Activated naive CD4-positive, alpha-beta T cell treated with anti-CD3 and anti-CD28 coated beads, Interleukin-2, amount 50 U/mL, for 72 hours (primary cell): ENCODE measurements around the gene IRF9. TPM values are rescaled to one million over a fixed set of nuclear protein-coding genes. Genes with fewer than 3 reads are reported as not detected.

Experiments used
- ATAC-seq, 2 donors: fragments of 150-1000 bp; cut with Tn5 transposase; 2 replicates each; pipeline ENCODE4 v1.10.0; 2021; ENCODE audit warnings: mild to moderate bottlenecking in 2 of 2, moderate library complexity in 2 of 2
- DNase-seq, 2 donors: peaks; one replicate each; pipeline ENCODE4 v3.0.0; 2021 to 2022; ENCODE audit warnings: low spot score in 2 of 2
- H3K27ac Mint-ChIP-seq, 2 donors: one replicate each; pipeline ENCODE4 v1.8.0; 2022; ENCODE audit warnings: mild to moderate bottlenecking in 2 of 2, mixed read lengths in 2 of 2
- H3K36me3 Mint-ChIP-seq, 2 donors: one replicate each; pipeline ENCODE4 v1.8.0; 2022; ENCODE audit warnings: mixed read lengths in 2 of 2
- H3K9me3 Mint-ChIP-seq, 2 donors: one replicate each; pipeline ENCODE4 v1.8.0; 2022; ENCODE audit warnings: mixed read lengths in 2 of 2
- total RNA-seq, 2 donors: library from RNA; stranded (reverse); gene quantifications; one replicate each; pipeline ENCODE4 v1.2.3, GENCODE V29; 2022

Gene IRF9
- total RNA-seq, 2 donors from 2014 or later: 183 to 227 TPM

GRCh38 chr14:24141097-24141880 lies 19.8 kb upstream of the IRF9 start, which contains the start of gene EMC9:
TSS of gene EMC9 (minus strand) at chr14:24141591. CDS start at chr14:24141304, 287 bp downstream.
- DNase-seq (peak; percentile 99 to 100), ATAC-seq (peak; percentile 87 to 89)
- Mint-ChIP-seq H3K36me3 (peaks cover 71 to 76% of the 10 kb centered on the region in 2 donors), H3K27ac (peak within 1 kb of the TSS; percentile 78 to 90), H3K9me3 (no peaks in the 10 kb centered on the region)

- Mint-ChIP-seq H3K9me3 (no peaks in the 10 kb centered on the region), H3K27ac (peak overlapping the region in 1 of 2 donors; percentile 27), H3K36me3 (peaks cover 69% of the 10 kb centered on the region in 2 donors)
- ATAC-seq (no peak), DNase-seq (no peak)
Observed at GRCh38 chr14:24143511-24143910, 17.6 kb upstream of the IRF9 start.

GRCh38 chr14:24144451-24144850 lies 16.6 kb upstream of the IRF9 start:
- peaks cover 67 to 69% of the 10 kb centered on the region in 2 donors for H3K36me3 Mint-ChIP-seq
- DNase-seq (no peak), ATAC-seq (no peak)
- no peaks in the 10 kb centered on the region for H3K9me3 Mint-ChIP-seq
- H3K27ac Mint-ChIP-seq: peak overlapping the region; percentile 27 to 65

GRCh38 chr14:24145219-24145618 lies 15.8 kb upstream of the IRF9 start:
- no peak for ATAC-seq
- Mint-ChIP-seq H3K36me3 (peaks cover 62 to 67% of the 10 kb centered on the region in 2 donors), H3K9me3 (no peaks in the 10 kb centered on the region), H3K27ac (peak overlapping the region; percentile 77 to 96)
- no peak for DNase-seq

GRCh38 chr14:24145690-24146452 lies 15.2 kb upstream of the IRF9 start:
- Mint-ChIP-seq H3K27ac (peak overlapping the region; percentile 96 to 99), H3K36me3 (peaks cover 61 to 68% of the 10 kb centered on the region in 2 donors), H3K9me3 (no peaks in the 10 kb centered on the region)
- DNase-seq (no peak), ATAC-seq (no peak)

GRCh38 chr14:24146453-24146977 lies 14.6 kb upstream of the IRF9 start, which contains the start of gene PSME2:
TSS of gene PSME2 (minus strand) at chr14:24146610. CDS start at chr14:24146581, 29 bp downstream.
- H3K36me3 Mint-ChIP-seq: peaks cover 59 to 71% of the 10 kb centered on the region in 2 donors
- H3K27ac Mint-ChIP-seq: peak within 1 kb of the TSS; percentile 96 to 99
- no peaks in the 10 kb centered on the region for H3K9me3 Mint-ChIP-seq
- DNase-seq (peak; percentile 94 to 96), ATAC-seq (peak; percentile 72 to 79)

- no peaks in the 10 kb centered on the region for H3K9me3 Mint-ChIP-seq
- ATAC-seq: peak; percentile 87 to 89
- peaks cover 54 to 67% of the 10 kb centered on the region in 2 donors for H3K36me3 Mint-ChIP-seq
Observed at GRCh38 chr14:24146978-24147760, 13.9 kb upstream of the IRF9 start, which contains the start of gene RNF31. TSS of gene RNF31 (plus strand) at chr14:24147498. CDS start at chr14:24147699, 201 bp downstream.

GRCh38 chr14:24147761-24148428 lies 13.2 kb upstream of the IRF9 start:
- H3K27ac Mint-ChIP-seq: peak overlapping the region; percentile 95 to 96
- ATAC-seq (no peak), DNase-seq (no peak)
- H3K9me3 Mint-ChIP-seq: no peaks in the 10 kb centered on the region
- peaks cover 51 to 60% of the 10 kb centered on the region in 2 donors for H3K36me3 Mint-ChIP-seq

More at GRCh38 chr14:24146978-24147760, 13.9 kb upstream of the IRF9 start, which contains the start of gene RNF31:
- H3K27ac Mint-ChIP-seq: peak within 1 kb of the TSS; percentile 96 to 99
- peak; percentile 97 for DNase-seq

- ATAC-seq: no peak
- Mint-ChIP-seq H3K27ac (peak overlapping the region; percentile 95 to 96), H3K36me3 (peaks cover 39 to 49% of the 10 kb centered on the region in 2 donors), H3K9me3 (no peaks in the 10 kb centered on the region)
- no peak for DNase-seq
Observed at GRCh38 chr14:24149302-24149969, 11.6 kb upstream of the IRF9 start.

- peak overlapping the region in 1 of 2 donors; percentile 96 for H3K27ac Mint-ChIP-seq
- no peak for DNase-seq
- no peaks in the 10 kb centered on the region for H3K9me3 Mint-ChIP-seq
- H3K36me3 Mint-ChIP-seq: peaks cover 33 to 43% of the 10 kb centered on the region in 2 donors
- no peak for ATAC-seq
Observed at GRCh38 chr14:24150061-24150460, 11.0 kb upstream of the IRF9 start.

GRCh38 chr14:24150567-24150966 lies 10.5 kb upstream of the IRF9 start:
- no peak for DNase-seq
- H3K27ac Mint-ChIP-seq: no peak overlapping the region
- no peak for ATAC-seq
- peaks cover 28 to 42% of the 10 kb centered on the region in 2 donors for H3K36me3 Mint-ChIP-seq
- no peaks in the 10 kb centered on the region for H3K9me3 Mint-ChIP-seq

GRCh38 chr14:24150993-24151392 lies 10.1 kb upstream of the IRF9 start:
- Mint-ChIP-seq H3K27ac (peak overlapping the region in 1 of 2 donors; percentile 82), H3K36me3 (peaks cover 23 to 42% of the 10 kb centered on the region in 2 donors)

GRCh38 chr14:24151404-24152080 lies 9.5 kb upstream of the IRF9 start:
- no peak for ATAC-seq
- no peak for DNase-seq
- Mint-ChIP-seq H3K36me3 (peaks cover 18 to 37% of the 10 kb centered on the region in 2 donors), H3K27ac (peak overlapping the region in 1 of 2 donors; percentile 82), H3K9me3 (no peaks in the 10 kb centered on the region)

More at GRCh38 chr14:24150993-24151392, 10.1 kb upstream of the IRF9 start:
- DNase-seq (no peak), ATAC-seq (no peak)
- H3K9me3 Mint-ChIP-seq: no peaks in the 10 kb centered on the region

GRCh38 chr14:24155100-24155499 lies 6.0 kb upstream of the IRF9 start:
- Mint-ChIP-seq H3K36me3 (peaks cover 0 to 31% of the 10 kb centered on the region in 2 donors), H3K9me3 (no peaks in the 10 kb centered on the region), H3K27ac (peak overlapping the region in 1 of 2 donors; percentile 72)
- no peak for ATAC-seq
- DNase-seq: no peak
